Daoy (cell line): Measurements from ENCODE around the gene SUGCT. TPM values are rescaled to one million over a fixed set of nuclear protein-coding genes. Genes with fewer than 3 reads are reported as not detected.

ENCODE experiments used
- DNase-seq: peaks from one replicate; pipeline ENCODE4 v3.0.0-alpha.2; 2015; ENCODE audit warnings: low read depth
- total RNA-seq: library from RNA; depleted of rRNA; stranded (reverse); fragments of >200 nt; shearing (Covaris generic); gene quantifications from 2 replicates; pipeline ENCODE4 v1.2.3, GENCODE V29; 2014

The SUGCT gene
- total RNA-seq, 1 experiment from 2014 or later = 11.8 TPM

GRCh38 chr7:40763319-40764287 lies 628.8 kb downstream of the SUGCT start:
- DNase-seq = peak; percentile 28

- no peak for DNase-seq
These were observed 630.8 kb downstream of the SUGCT start for GRCh38 chr7:40765639-40766038.

- DNase-seq = no peak
These were observed 637.3 kb downstream of the SUGCT start for GRCh38 chr7:40772096-40772495.

- no peak for DNase-seq
These were observed 638.9 kb downstream of the SUGCT start for GRCh38 chr7:40773656-40774055.

GRCh38 chr7:40775877-40776276 lies 641.1 kb downstream of the SUGCT start:
- DNase-seq = no peak

- DNase-seq = no peak
These were observed 643.0 kb downstream of the SUGCT start for GRCh38 chr7:40777730-40778312.

GRCh38 chr7:40780460-40780859 lies 645.7 kb downstream of the SUGCT start:
- DNase-seq = no peak

GRCh38 chr7:40782836-40783235 lies 648.0 kb downstream of the SUGCT start:
- no peak for DNase-seq

- DNase-seq = no peak
These were observed 649.4 kb downstream of the SUGCT start for GRCh38 chr7:40784176-40784575.

- DNase-seq = no peak
These were observed 652.1 kb downstream of the SUGCT start for GRCh38 chr7:40786909-40787308.

GRCh38 chr7:40793132-40793531 lies 658.3 kb downstream of the SUGCT start:
- DNase-seq = peak; percentile 68

GRCh38 chr7:40795607-40796006 lies 660.8 kb downstream of the SUGCT start:
- DNase-seq = no peak

GRCh38 chr7:40796723-40797122 lies 661.9 kb downstream of the SUGCT start:
- no peak for DNase-seq

- no peak for DNase-seq
These were observed 663.8 kb downstream of the SUGCT start for GRCh38 chr7:40798613-40799012.

GRCh38 chr7:40799493-40800403 lies 664.9 kb downstream of the SUGCT start:
- peak; percentile 50 for DNase-seq

- DNase-seq = peak; percentile 40
These were observed 666.0 kb downstream of the SUGCT start for GRCh38 chr7:40800771-40801170.

- DNase-seq = no peak
These were observed 667.7 kb downstream of the SUGCT start for GRCh38 chr7:40802497-40802896.

GRCh38 chr7:40804477-40805215 lies 669.8 kb downstream of the SUGCT start:
- no peak for DNase-seq

GRCh38 chr7:40805361-40805760 lies 670.6 kb downstream of the SUGCT start:
- no peak for DNase-seq

- peak; percentile 62 for DNase-seq
These were observed 673.7 kb downstream of the SUGCT start for GRCh38 chr7:40808378-40808942.

- no peak for DNase-seq
These were observed 675.5 kb downstream of the SUGCT start for GRCh38 chr7:40810274-40810673.
